ENCODE results near the gene NEXMIF. TPM values are rescaled to one million over a fixed set of nuclear protein-coding genes. Genes with fewer than 3 reads are reported as not detected.

Gene NEXMIF
- total and polyA plus RNA-seq, 9 of the 15 experiments (the other 6 are each of a cell fraction or from before 2014, with no cell fraction given), result not detected

- TF ChIP-seq, protein P1, sequence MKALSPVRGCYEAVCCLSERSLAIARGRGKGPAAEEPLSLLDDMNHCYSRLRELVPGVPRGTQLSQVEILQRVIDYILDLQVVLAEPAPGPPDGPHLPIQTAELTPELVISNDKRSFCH (CRISPR knock-in tag; IDR thresholded peaks at IDR 0.05), result no peak
- TF ChIP-seq, protein P1 (tag; IDR thresholded peaks at IDR 0.05), result no peak
- TF ChIP-seq ATF2 (CRISPR knock-in tag; IDR thresholded peaks at IDR 0.05) (no peak), NELFE (IDR thresholded peaks at IDR 0.05; ENCODE audit: insufficient read depth, insufficient read length) (no peak), NCOR1 (IDR thresholded peaks at IDR 0.05) (no peak), ZNF197 (CRISPR knock-in tag; IDR thresholded peaks at IDR 0.05; ENCODE audit: low read depth) (no peak), ZC3H11A (IDR thresholded peaks at IDR 0.05; ENCODE audit: low read depth, low read length) (no peak), TRIM24 (IDR thresholded peaks at IDR 0.05) (no peak), MYNN (IDR thresholded peaks at IDR 0.05) (no peak), MYNN (CRISPR knock-in tag; IDR thresholded peaks at IDR 0.05) (no peak), CBX2 (IDR thresholded peaks at IDR 0.05; ENCODE audit: insufficient read depth, low read length, poor library complexity, severe bottlenecking) (no peak), NRF1 (conservative IDR thresholded peaks at IDR 0.05 in 1 of 2, IDR thresholded peaks at IDR 0.05 in 1 of 2) (no peak), ZBTB1 (CRISPR knock-in tag; IDR thresholded peaks at IDR 0.05; ENCODE audit: borderline replicate concordance, low read depth) (no peak)
- TF ChIP-seq, protein P2, sequence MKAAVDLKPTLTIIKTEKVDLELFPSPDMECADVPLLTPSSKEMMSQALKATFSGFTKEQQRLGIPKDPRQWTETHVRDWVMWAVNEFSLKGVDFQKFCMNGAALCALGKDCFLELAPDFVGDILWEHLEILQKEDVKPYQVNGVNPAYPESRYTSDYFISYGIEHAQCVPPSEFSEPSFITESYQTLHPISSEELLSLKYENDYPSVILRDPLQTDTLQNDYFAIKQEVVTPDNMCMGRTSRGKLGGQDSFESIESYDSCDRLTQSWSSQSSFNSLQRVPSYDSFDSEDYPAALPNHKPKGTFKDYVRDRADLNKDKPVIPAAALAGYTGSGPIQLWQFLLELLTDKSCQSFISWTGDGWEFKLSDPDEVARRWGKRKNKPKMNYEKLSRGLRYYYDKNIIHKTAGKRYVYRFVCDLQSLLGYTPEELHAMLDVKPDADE (conservative IDR thresholded peaks at IDR 0.05; ENCODE audit: control insufficient read depth, low read depth, low read length), result no peak
- TF ChIP-seq, protein P3, sequence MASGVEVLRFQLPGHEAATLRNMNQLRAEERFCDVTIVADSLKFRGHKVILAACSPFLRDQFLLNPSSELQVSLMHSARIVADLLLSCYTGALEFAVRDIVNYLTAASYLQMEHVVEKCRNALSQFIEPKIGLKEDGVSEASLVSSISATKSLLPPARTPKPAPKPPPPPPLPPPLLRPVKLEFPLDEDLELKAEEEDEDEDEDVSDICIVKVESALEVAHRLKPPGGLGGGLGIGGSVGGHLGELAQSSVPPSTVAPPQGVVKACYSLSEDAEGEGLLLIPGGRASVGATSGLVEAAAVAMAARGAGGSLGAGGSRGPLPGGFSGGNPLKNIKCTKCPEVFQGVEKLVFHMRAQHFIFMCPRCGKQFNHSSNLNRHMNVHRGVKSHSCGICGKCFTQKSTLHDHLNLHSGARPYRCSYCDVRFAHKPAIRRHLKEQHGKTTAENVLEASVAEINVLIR (CRISPR knock-in tag; IDR thresholded peaks at IDR 0.05), result no peak
- TF ChIP-seq, protein P4, sequence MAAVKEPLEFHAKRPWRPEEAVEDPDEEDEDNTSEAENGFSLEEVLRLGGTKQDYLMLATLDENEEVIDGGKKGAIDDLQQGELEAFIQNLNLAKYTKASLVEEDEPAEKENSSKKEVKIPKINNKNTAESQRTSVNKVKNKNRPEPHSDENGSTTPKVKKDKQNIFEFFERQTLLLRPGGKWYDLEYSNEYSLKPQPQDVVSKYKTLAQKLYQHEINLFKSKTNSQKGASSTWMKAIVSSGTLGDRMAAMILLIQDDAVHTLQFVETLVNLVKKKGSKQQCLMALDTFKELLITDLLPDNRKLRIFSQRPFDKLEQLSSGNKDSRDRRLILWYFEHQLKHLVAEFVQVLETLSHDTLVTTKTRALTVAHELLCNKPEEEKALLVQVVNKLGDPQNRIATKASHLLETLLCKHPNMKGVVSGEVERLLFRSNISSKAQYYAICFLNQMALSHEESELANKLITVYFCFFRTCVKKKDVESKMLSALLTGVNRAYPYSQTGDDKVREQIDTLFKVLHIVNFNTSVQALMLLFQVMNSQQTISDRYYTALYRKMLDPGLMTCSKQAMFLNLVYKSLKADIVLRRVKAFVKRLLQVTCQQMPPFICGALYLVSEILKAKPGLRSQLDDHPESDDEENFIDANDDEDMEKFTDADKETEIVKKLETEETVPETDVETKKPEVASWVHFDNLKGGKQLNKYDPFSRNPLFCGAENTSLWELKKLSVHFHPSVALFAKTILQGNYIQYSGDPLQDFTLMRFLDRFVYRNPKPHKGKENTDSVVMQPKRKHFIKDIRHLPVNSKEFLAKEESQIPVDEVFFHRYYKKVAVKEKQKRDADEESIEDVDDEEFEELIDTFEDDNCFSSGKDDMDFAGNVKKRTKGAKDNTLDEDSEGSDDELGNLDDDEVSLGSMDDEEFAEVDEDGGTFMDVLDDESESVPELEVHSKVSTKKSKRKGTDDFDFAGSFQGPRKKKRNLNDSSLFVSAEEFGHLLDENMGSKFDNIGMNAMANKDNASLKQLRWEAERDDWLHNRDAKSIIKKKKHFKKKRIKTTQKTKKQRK (IDR thresholded peaks at IDR 0.05; ENCODE audit: borderline replicate concordance, low read depth, low read length), result no peak
- no peak overlapping the region for H3K27ac ChIP-seq (ENCODE audit: extremely low read depth, low read depth, low read length)
- no TSS peak for BruUV-seq (replicated peaks)
- no peak for FAIRE-seq
- ATAC-seq, result no peak
- no peaks in the 10 kb centered on the region for H3K4me1 ChIP-seq (replicated peaks in 1 of 2; ENCODE audit: control insufficient read depth in 2 of 2, insufficient read depth in 2 of 2, low read length in 2 of 2)
- DNase-seq (ENCODE audit: extremely low read depth in 1 of 4, low spot score in 3 of 4), result no peak
- in situ Hi-C loops (cut with MboI), result no loop called here
- ChIA-PET CTCF (ENCODE audit: low intra/inter-chr PET ratio) (no interaction called here), POLR2A (no interaction called here)
- no peaks in the 10 kb centered on the region for H3K36me3 ChIP-seq (ENCODE audit: control insufficient read depth, insufficient read depth, low read length)
- no peaks in the 10 kb centered on the region for H3K79me2 ChIP-seq (ENCODE audit: control insufficient read depth, insufficient read depth, low read length)
- no peaks in the 10 kb centered on the region for H3K9me1 ChIP-seq (ENCODE audit: control insufficient read depth, insufficient read depth, low read length)
- no peaks in the 10 kb centered on the region for H4K20me1 ChIP-seq (replicated peaks; ENCODE audit: control insufficient read depth, insufficient read depth, low read length)
- intact Hi-C loops (cut with micrococcal nuclease), result no loop called here
- no peak overlapping the region for H3K4me3 ChIP-seq
- no peaks in the 10 kb centered on the region for H3K27me3 ChIP-seq (ENCODE audit: control insufficient read depth in 2 of 2, insufficient read depth in 2 of 2, low read length in 2 of 2)
- H3K9ac ChIP-seq (ENCODE audit: insufficient read depth in 1 of 2, low read depth in 2 of 2, low read length in 2 of 2), result no peak overlapping the region
- no peak overlapping the region for H2AFZ ChIP-seq (ENCODE audit: low read depth, low read length)
- no peaks in the 10 kb centered on the region for H3K9me3 ChIP-seq (replicated peaks; ENCODE audit: control insufficient read depth, insufficient read depth, low read depth, low read length)
- H3K4me2 ChIP-seq (ENCODE audit: insufficient read depth, low read length), result no peak overlapping the region
Measured at GRCh38 chrX:74835566-74835965, 89.7 kb downstream of the NEXMIF start.

All from K562 (cell line).